ENCODE measurements around the gene C20orf141.
"Not testable (repeated sequence)": the region's sequence is repeated elsewhere in the genome, so short reads cannot be mapped to it uniquely, and the experiment has no call there.

Gene C20orf141

DNA sequence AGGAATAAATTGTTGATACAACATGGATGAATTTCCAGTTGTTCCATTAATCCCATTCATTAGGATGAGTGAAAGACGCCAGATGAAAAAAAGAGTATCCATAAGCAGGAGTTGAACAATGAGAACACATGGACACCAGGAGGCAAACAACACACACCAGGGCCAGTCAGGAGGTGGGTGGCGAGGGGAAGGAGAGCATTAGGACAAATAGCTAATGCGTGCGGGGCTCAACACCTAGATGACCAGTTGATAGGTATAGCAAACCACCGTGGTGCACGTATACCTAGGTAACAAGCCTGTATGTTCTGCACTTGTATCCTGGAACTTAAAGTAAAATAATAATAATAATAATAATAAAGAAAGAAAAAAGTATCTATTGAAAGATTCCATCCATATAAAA is 14.6 kb downstream of the C20orf141 start:
- no peaks in the 10 kb centered on the region for H4K20me1 ChIP-seq (ENCODE audit: low read depth, low read length)

DNA sequence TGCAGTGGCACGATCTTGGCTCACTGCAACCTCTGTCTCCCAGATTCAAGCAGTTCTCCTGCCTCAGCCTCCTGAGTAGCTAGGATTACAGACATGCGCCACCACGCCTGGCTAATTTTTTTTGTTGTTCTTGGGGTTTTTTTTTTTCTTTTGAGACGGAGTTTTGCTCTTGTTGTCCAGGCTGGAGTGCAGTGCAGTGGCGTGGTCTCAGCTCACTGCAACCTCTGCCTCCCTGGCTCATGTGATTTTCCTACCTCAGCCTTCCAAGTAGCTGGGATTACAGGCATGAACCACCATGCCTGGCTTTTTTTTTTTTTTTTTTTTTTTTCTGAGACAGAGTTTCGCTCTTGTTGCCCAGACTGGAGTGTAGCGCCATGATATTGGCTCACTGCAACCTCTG is 16.4 kb downstream of the C20orf141 start:
- H3K9me2 ChIP-seq (replicated peaks; ENCODE audit: insufficient read depth, low read length); H3K27ac ChIP-seq (ENCODE audit: low read depth, low read length); H3K36me3 ChIP-seq (ENCODE audit: low read length); H4K20me1 ChIP-seq (ENCODE audit: low read depth, low read length); H3K27me3 ChIP-seq (ENCODE audit: low read length); H2AFZ ChIP-seq (ENCODE audit: low read depth, low read length, severe bottlenecking); H3K4me2 ChIP-seq (ENCODE audit: low read depth, low read length, poor library complexity, severe bottlenecking); H3K9me3 ChIP-seq (ENCODE audit: insufficient read depth, low read length); H3K79me2 ChIP-seq (ENCODE audit: insufficient read depth, low read length); H3K4me3 ChIP-seq (ENCODE audit: insufficient read depth, low read length, poor library complexity, severe bottlenecking); H3F3A ChIP-seq (ENCODE audit: insufficient read depth); H3K9ac ChIP-seq (ENCODE audit: low read length): not testable (repeated sequence)

More for the DNA sequence above, 14.6 kb downstream of the C20orf141 start:
- Histone ChIP-seq H3K4me2 (ENCODE audit: low read depth, low read length, poor library complexity, severe bottlenecking) (no peak overlapping the region), H3K36me3 (ENCODE audit: low read length) (no peaks in the 10 kb centered on the region), H3K9me3 (ENCODE audit: insufficient read depth, low read length) (no peaks in the 10 kb centered on the region), H3K27me3 (ENCODE audit: low read length) (no peaks in the 10 kb centered on the region), H2AFZ (ENCODE audit: low read depth, low read length, severe bottlenecking) (no peak overlapping the region), H3F3A (ENCODE audit: insufficient read depth) (no peaks in the 10 kb centered on the region), H3K79me2 (ENCODE audit: insufficient read depth, low read length) (no peaks in the 10 kb centered on the region), H3K9ac (ENCODE audit: low read length) (no peak overlapping the region), H3K9me2 (replicated peaks; ENCODE audit: insufficient read depth, low read length) (no peaks in the 10 kb centered on the region), H3K27ac (ENCODE audit: low read depth, low read length) (no peak overlapping the region), H3K4me3 (ENCODE audit: insufficient read depth, low read length, poor library complexity, severe bottlenecking) (no peak overlapping the region)
- no peak for TF ChIP-seq EZH2phosphoT487 (conservative IDR thresholded peaks at IDR 0.05; ENCODE audit: low read length)
- TF ChIP-seq, protein P1, sequence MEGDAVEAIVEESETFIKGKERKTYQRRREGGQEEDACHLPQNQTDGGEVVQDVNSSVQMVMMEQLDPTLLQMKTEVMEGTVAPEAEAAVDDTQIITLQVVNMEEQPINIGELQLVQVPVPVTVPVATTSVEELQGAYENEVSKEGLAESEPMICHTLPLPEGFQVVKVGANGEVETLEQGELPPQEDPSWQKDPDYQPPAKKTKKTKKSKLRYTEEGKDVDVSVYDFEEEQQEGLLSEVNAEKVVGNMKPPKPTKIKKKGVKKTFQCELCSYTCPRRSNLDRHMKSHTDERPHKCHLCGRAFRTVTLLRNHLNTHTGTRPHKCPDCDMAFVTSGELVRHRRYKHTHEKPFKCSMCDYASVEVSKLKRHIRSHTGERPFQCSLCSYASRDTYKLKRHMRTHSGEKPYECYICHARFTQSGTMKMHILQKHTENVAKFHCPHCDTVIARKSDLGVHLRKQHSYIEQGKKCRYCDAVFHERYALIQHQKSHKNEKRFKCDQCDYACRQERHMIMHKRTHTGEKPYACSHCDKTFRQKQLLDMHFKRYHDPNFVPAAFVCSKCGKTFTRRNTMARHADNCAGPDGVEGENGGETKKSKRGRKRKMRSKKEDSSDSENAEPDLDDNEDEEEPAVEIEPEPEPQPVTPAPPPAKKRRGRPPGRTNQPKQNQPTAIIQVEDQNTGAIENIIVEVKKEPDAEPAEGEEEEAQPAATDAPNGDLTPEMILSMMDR (IDR thresholded peaks at IDR 0.05; ENCODE audit: insufficient read depth, low read length, poor library complexity, severe bottlenecking), result no peak

DNA sequence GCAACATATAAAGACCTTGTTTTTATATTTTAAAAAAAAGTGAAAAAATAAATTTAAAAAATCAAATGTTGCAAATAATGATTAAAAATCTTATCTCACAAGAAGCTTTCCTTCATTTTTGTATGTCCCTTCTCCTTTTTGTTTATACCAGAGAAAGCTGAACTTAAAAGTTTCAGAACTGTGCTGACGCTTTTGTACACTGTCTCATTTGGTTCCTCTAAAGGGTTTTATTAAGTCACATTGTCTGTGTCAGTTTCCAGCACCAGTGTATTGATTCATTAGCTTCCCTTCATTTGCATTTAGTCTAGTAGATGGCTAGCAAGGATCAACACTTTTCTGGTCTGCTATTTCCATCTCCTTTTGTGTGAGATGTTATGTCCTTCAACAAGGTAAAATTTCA is 19.0 kb downstream of the C20orf141 start:
- Histone ChIP-seq H3K9me2 (replicated peaks; ENCODE audit: insufficient read depth, low read length) (no peaks in the 10 kb centered on the region), H3K79me2 (ENCODE audit: insufficient read depth, low read length) (no peaks in the 10 kb centered on the region), H3K9me3 (ENCODE audit: insufficient read depth, low read length) (no peaks in the 10 kb centered on the region), H4K20me1 (ENCODE audit: low read depth, low read length) (no peaks in the 10 kb centered on the region), H3K9ac (ENCODE audit: low read length) (no peak overlapping the region), H3K27ac (ENCODE audit: low read depth, low read length) (no peak overlapping the region), H3K4me2 (ENCODE audit: low read depth, low read length, poor library complexity, severe bottlenecking) (no peak overlapping the region), H3K4me3 (ENCODE audit: insufficient read depth, low read length, poor library complexity, severe bottlenecking) (no peak overlapping the region), H3K36me3 (ENCODE audit: low read length) (no peaks in the 10 kb centered on the region), H3K27me3 (ENCODE audit: low read length) (no peaks in the 10 kb centered on the region), H2AFZ (ENCODE audit: low read depth, low read length, severe bottlenecking) (no peak overlapping the region), H3F3A (ENCODE audit: insufficient read depth) (no peaks in the 10 kb centered on the region)
- TF ChIP-seq, protein P1 (IDR thresholded peaks at IDR 0.05; ENCODE audit: insufficient read depth, low read length, poor library complexity, severe bottlenecking), result no peak
- no peak for TF ChIP-seq EZH2phosphoT487 (conservative IDR thresholded peaks at IDR 0.05; ENCODE audit: low read length)

DNA sequence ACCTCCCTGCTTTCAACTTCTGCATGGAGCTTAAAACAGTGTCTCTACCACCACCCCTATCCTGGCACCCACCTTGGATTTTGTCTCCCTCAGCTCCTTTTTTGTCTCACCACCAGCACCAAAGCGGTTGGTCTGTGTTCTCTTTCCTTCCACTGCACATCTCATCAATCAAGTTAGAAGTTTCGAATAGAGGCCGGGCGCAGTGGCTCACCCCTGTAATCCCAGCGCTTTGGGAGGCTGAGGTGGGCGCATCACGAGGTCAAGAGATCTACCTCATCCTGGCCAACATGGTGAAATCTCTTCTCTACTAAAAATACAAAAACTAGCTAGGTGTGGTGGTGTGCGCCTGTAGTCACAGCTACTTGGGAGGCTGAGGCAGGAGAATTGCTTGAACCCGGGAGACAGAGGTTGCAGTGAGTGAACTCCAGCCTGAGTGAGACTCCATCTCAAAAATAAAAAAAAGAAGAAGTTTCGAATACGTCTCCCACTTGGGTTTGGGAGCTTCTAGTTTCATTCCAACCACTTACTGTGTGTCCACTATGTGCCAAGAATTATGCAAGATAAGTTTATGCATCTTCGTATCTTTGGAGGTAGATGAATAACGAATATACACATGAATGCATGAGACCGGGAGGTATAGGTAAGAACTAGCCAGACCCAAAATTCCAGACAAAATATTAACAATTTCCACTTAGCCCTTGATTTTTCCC is 19.8 kb downstream of the C20orf141 start:
- Histone ChIP-seq H3K9ac (ENCODE audit: low read length) (no peak overlapping the region), H3K27ac (ENCODE audit: low read depth, low read length) (no peak overlapping the region), H3K4me3 (ENCODE audit: insufficient read depth, low read length, poor library complexity, severe bottlenecking) (no peak overlapping the region), H2AFZ (ENCODE audit: low read depth, low read length, severe bottlenecking) (no peak overlapping the region), H3K36me3 (ENCODE audit: low read length) (no peaks in the 10 kb centered on the region), H3K9me3 (ENCODE audit: insufficient read depth, low read length) (no peaks in the 10 kb centered on the region), H3F3A (ENCODE audit: insufficient read depth) (no peaks in the 10 kb centered on the region), H3K79me2 (ENCODE audit: insufficient read depth, low read length) (no peaks in the 10 kb centered on the region), H3K9me2 (replicated peaks; ENCODE audit: insufficient read depth, low read length) (no peaks in the 10 kb centered on the region), H4K20me1 (ENCODE audit: low read depth, low read length) (no peaks in the 10 kb centered on the region), H3K4me2 (ENCODE audit: low read depth, low read length, poor library complexity, severe bottlenecking) (no peak overlapping the region), H3K27me3 (ENCODE audit: low read length) (no peaks in the 10 kb centered on the region)
- TF ChIP-seq, protein P1 (IDR thresholded peaks at IDR 0.05; ENCODE audit: insufficient read depth, low read length, poor library complexity, severe bottlenecking), result no peak
- TF ChIP-seq EZH2phosphoT487 (conservative IDR thresholded peaks at IDR 0.05; ENCODE audit: low read length), result no peak
